HEK293 (cell line): ENCODE data around the gene JAZF1.

Source experiments
- KLF1 ChIP-seq: fragments of 450-650 bp; formaldehyde crosslinking; IDR thresholded peaks from 2 replicates; pipeline ENCODE4 v1.5.1; 2016; ENCODE audit warnings: missing biosample characterization, missing genetic modification characterization
- YY1 ChIP-seq: fragments of 450-650 bp; formaldehyde crosslinking; IDR thresholded peaks from 2 replicates; pipeline ENCODE4 v1.5.1; 2018; ENCODE audit warnings: missing biosample characterization, missing genetic modification characterization
- ZBTB8A ChIP-seq: fragments of 450-650 bp; formaldehyde crosslinking; IDR thresholded peaks from 2 replicates; pipeline ENCODE4 v1.5.1; 2016; ENCODE audit warnings: missing biosample characterization, missing genetic modification characterization
- ZFP41 ChIP-seq: fragments of 450-650 bp; formaldehyde crosslinking; IDR thresholded peaks from 2 replicates; pipeline ENCODE4 v1.5.1; 2016; ENCODE audit warnings: missing biosample characterization, missing genetic modification characterization, borderline replicate concordance
- ZNF302 ChIP-seq: fragments of 450-650 bp; formaldehyde crosslinking; IDR thresholded peaks from 2 replicates; pipeline ENCODE4 v1.5.1; 2016; ENCODE audit warnings: missing biosample characterization, missing genetic modification characterization, low read depth
- ZNF501 ChIP-seq: fragments of 450-650 bp; formaldehyde crosslinking; IDR thresholded peaks from 2 replicates; pipeline ENCODE4 v1.5.1; 2016; ENCODE audit warnings: missing biosample characterization, missing genetic modification characterization
- ZNF549 ChIP-seq: fragments of 450-650 bp; IDR thresholded peaks from 2 replicates; pipeline ENCODE4 v1.5.1; 2018; ENCODE audit warnings: missing biosample characterization, missing genetic modification characterization, mild to moderate bottlenecking, inconsistent platforms, moderate library complexity
- TF ChIP-seq, protein P1 (sequence below): fragments of 450-650 bp; formaldehyde crosslinking; IDR thresholded peaks from 2 replicates; pipeline ENCODE4 v1.5.1; 2016; ENCODE audit warnings: missing biosample characterization, missing genetic modification characterization
- TF ChIP-seq, protein P2 (sequence below): fragments of 450-650 bp; formaldehyde crosslinking; IDR thresholded peaks from 2 replicates; pipeline ENCODE4 v1.5.1; 2016; ENCODE audit warnings: missing biosample characterization, missing genetic modification characterization, low read depth
- TF ChIP-seq, protein P3 (sequence below): fragments of 450-650 bp; formaldehyde crosslinking; IDR thresholded peaks from 2 replicates; pipeline ENCODE4 v1.5.1; 2016; ENCODE audit warnings: missing biosample characterization, missing genetic modification characterization
- TF ChIP-seq, protein P4 (sequence below): fragments of 450-650 bp; formaldehyde crosslinking; IDR thresholded peaks from 2 replicates; pipeline ENCODE4 v1.5.0; 2017; ENCODE audit warnings: missing biosample characterization, missing genetic modification characterization, borderline replicate concordance

DNA sequence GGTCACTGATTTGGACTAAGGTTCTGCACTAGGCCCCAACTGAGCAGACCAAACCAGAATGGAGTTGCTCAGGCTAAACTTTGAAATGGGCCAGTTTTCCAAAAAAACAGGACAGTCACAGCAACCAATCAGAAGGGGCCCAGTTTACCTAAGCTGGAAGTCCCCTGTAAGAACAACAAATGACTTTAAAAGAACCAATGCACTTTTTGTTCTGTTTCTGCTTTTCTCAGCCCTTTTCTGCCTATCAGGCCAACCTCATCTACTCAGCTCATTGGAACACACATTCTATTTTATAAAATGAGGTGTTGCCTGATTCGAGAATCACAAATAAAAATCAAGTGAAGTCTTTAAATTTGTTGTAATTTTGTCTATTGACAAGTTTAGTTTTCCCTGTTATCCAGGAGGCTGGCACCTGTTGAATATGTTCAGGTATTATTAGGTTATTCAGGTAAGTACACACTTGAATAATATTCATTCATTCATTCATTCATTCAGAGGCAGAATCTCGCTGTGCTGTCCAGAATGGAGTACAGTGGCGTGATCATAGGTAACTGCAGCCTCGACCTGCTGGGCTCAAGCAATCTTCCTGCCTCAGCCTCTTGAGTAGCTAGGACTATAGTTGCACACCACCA is 271.9 kb downstream of the JAZF1 start:
- TF ChIP-seq, protein P1, sequence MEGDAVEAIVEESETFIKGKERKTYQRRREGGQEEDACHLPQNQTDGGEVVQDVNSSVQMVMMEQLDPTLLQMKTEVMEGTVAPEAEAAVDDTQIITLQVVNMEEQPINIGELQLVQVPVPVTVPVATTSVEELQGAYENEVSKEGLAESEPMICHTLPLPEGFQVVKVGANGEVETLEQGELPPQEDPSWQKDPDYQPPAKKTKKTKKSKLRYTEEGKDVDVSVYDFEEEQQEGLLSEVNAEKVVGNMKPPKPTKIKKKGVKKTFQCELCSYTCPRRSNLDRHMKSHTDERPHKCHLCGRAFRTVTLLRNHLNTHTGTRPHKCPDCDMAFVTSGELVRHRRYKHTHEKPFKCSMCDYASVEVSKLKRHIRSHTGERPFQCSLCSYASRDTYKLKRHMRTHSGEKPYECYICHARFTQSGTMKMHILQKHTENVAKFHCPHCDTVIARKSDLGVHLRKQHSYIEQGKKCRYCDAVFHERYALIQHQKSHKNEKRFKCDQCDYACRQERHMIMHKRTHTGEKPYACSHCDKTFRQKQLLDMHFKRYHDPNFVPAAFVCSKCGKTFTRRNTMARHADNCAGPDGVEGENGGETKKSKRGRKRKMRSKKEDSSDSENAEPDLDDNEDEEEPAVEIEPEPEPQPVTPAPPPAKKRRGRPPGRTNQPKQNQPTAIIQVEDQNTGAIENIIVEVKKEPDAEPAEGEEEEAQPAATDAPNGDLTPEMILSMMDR (tag by site-specific recombination), result no peak
- TF ChIP-seq ZNF302 (no peak), YY1 (tag by site-specific recombination) (no peak), ZFP41 (tag by site-specific recombination) (no peak), ZNF501 (no peak), ZNF549 (no peak), ZBTB8A (no peak), KLF1 (no peak)
- TF ChIP-seq, protein P2, sequence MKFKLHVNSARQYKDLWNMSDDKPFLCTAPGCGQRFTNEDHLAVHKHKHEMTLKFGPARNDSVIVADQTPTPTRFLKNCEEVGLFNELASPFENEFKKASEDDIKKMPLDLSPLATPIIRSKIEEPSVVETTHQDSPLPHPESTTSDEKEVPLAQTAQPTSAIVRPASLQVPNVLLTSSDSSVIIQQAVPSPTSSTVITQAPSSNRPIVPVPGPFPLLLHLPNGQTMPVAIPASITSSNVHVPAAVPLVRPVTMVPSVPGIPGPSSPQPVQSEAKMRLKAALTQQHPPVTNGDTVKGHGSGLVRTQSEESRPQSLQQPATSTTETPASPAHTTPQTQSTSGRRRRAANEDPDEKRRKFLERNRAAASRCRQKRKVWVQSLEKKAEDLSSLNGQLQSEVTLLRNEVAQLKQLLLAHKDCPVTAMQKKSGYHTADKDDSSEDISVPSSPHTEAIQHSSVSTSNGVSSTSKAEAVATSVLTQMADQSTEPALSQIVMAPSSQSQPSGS (tag by site-specific recombination), result no peak
- TF ChIP-seq, protein P3, sequence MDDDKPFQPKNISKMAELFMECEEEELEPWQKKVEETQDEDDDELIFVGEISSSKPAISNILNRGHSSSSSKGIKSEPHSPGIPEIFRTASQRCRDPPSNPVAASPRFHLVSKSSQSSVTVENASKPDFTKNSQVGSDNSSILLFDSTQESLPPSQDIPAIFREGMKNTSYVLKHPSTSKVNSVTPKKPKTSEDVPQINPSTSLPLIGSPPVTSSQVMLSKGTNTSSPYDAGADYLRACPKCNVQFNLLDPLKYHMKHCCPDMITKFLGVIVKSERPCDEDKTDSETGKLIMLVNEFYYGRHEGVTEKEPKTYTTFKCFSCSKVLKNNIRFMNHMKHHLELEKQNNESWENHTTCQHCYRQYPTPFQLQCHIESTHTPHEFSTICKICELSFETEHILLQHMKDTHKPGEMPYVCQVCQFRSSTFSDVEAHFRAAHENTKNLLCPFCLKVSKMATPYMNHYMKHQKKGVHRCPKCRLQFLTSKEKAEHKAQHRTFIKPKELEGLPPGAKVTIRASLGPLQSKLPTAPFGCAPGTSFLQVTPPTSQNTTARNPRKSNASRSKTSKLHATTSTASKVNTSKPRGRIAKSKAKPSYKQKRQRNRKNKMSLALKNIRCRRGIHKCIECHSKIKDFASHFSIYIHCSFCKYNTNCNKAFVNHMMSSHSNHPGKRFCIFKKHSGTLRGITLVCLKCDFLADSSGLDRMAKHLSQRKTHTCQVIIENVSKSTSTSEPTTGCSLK, result no peak
- TF ChIP-seq, protein P4, sequence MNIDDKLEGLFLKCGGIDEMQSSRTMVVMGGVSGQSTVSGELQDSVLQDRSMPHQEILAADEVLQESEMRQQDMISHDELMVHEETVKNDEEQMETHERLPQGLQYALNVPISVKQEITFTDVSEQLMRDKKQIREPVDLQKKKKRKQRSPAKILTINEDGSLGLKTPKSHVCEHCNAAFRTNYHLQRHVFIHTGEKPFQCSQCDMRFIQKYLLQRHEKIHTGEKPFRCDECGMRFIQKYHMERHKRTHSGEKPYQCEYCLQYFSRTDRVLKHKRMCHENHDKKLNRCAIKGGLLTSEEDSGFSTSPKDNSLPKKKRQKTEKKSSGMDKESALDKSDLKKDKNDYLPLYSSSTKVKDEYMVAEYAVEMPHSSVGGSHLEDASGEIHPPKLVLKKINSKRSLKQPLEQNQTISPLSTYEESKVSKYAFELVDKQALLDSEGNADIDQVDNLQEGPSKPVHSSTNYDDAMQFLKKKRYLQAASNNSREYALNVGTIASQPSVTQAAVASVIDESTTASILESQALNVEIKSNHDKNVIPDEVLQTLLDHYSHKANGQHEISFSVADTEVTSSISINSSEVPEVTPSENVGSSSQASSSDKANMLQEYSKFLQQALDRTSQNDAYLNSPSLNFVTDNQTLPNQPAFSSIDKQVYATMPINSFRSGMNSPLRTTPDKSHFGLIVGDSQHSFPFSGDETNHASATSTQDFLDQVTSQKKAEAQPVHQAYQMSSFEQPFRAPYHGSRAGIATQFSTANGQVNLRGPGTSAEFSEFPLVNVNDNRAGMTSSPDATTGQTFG (tag by site-specific recombination), result no peak
